Testis (tissue), 3 donors: Measurements from ENCODE around the gene ENDOV. TPM values are rescaled to one million over a fixed set of nuclear protein-coding genes. Genes with fewer than 3 reads are reported as not detected.

ENCODE experiments used
- DNase-seq: peaks from one replicate; pipeline ENCODE4 v3.0.0-alpha.2; 2019
- H3K27ac ChIP-seq, 2 donors: fragments of 200-600 bp; sonication (generic); one replicate each; pipeline ENCODE4 v1.5.1; 2019
- H3K27me3 ChIP-seq: fragments of 200-600 bp; sonication (generic); one replicate; pipeline ENCODE4 v1.5.1; 2019
- H3K36me3 ChIP-seq: fragments of 200-600 bp; sonication (generic); one replicate; pipeline ENCODE4 v1.5.1; 2017; ENCODE audit warnings: low read depth; ENCODE audit errors: missing control alignments
- H3K4me1 ChIP-seq: fragments of 200-600 bp; sonication (generic); one replicate; pipeline ENCODE4 v1.5.1; 2019
- H3K4me3 ChIP-seq, 2 donors: fragments of 200-600 bp; sonication (generic); one replicate each; pipeline ENCODE4 v1.5.1; 2017 to 2019
- H3K9me3 ChIP-seq: fragments of 200-600 bp; sonication (generic); one replicate; pipeline ENCODE4 v1.5.1; 2017
- POLR2A ChIP-seq: fragments of 450-650 bp; IDR thresholded peaks from one replicate; pipeline ENCODE4 v1.6.1; 2017; ENCODE audit warnings: antibody characterized with exemption, mild to moderate bottlenecking, moderate library complexity
- WGBS, 2 donors: methylation state at CpG; one replicate each; pipeline ENCODE4 v1.1.5; 2018; 5-methylcytosine and 5-hydroxymethylcytosine counted together
- intact Hi-C: fragments of 100-400 bp; cut with DNase I; formaldehyde crosslinking; loops from one replicate; pipeline ENCODE4 v1.15.1; 2023; ENCODE audit warnings: low total_unique reads
- polyA plus RNA-seq: library from polyadenylated mRNA; stranded (reverse); fragments of 350-450 nt; fragmentation: Illumina TruSeq; extraction: RNeasy Lipid Tissue Mini Kit (QIAGEN cat#74804); gene quantifications from one replicate; pipeline ENCODE4 v1.2.3, GENCODE V29; 2014; ENCODE audit warnings: low read depth, low replicate concordance; ENCODE audit not compliant: insufficient read depth
- total RNA-seq, 2 donors: library from RNA; depleted of rRNA; stranded (reverse); fragments of >200 nt; gene quantifications; one replicate each; pipeline ENCODE4 v1.2.3, GENCODE V29; 2016
- TF ChIP-seq, protein P1 (sequence below), 3 experiments: fragments of 450-650 bp in 2 of 3; fragments of 200-600 bp in 1 of 3; sonication (generic) in 1 of 3; IDR thresholded peaks; one replicate each; pipeline ENCODE4 v1.5.1; 2016 to 2019; ENCODE audit warnings: antibody characterized with exemption in 3 of 3, mild to moderate bottlenecking in 2 of 3, moderate library complexity in 1 of 3

ENDOV gene
- total and polyA plus RNA-seq, 3 donors from 2014 or later: 41.4 to 63.9 (median 55.2) TPM

DNA sequence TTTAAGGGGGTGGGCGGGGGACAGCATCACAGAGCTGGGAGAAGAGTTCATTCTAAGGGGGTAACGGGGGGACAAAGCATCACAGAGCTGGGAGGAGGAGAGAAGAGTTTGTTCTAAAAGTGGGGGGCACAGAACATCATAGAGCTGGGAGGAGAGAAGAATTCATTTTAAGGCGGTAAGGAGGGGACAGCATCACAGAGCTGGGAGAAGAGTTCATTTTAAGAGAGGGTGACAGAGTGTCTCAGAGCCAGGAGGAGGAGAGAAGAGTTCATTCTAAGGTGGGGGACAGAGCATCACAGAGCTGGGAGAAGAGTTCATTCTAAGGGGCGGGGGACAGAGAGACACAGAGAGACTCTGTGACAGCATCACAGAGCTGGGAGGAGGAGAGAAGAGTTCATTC, 27.8 kb downstream of the ENDOV start:
- no peak overlapping the region for H3K27ac ChIP-seq
- TF ChIP-seq, protein P1, sequence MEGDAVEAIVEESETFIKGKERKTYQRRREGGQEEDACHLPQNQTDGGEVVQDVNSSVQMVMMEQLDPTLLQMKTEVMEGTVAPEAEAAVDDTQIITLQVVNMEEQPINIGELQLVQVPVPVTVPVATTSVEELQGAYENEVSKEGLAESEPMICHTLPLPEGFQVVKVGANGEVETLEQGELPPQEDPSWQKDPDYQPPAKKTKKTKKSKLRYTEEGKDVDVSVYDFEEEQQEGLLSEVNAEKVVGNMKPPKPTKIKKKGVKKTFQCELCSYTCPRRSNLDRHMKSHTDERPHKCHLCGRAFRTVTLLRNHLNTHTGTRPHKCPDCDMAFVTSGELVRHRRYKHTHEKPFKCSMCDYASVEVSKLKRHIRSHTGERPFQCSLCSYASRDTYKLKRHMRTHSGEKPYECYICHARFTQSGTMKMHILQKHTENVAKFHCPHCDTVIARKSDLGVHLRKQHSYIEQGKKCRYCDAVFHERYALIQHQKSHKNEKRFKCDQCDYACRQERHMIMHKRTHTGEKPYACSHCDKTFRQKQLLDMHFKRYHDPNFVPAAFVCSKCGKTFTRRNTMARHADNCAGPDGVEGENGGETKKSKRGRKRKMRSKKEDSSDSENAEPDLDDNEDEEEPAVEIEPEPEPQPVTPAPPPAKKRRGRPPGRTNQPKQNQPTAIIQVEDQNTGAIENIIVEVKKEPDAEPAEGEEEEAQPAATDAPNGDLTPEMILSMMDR (IDR thresholded peaks at IDR 0.05): no peak
- TF ChIP-seq POLR2A: no peak
- no peaks in the 10 kb centered on the region for H3K4me1 ChIP-seq
- H3K4me3 ChIP-seq: no peak overlapping the region
- no peaks in the 10 kb centered on the region for H3K9me3 ChIP-seq
- no peak for DNase-seq
- intact Hi-C loops: no loop called here
- H3K27me3 ChIP-seq: no peaks in the 10 kb centered on the region
- WGBS, 2 donors: 88 to 92% methylated on average over 4 of the region's 4 CpGs
- H3K36me3 ChIP-seq: no peaks in the 10 kb centered on the region

DNA sequence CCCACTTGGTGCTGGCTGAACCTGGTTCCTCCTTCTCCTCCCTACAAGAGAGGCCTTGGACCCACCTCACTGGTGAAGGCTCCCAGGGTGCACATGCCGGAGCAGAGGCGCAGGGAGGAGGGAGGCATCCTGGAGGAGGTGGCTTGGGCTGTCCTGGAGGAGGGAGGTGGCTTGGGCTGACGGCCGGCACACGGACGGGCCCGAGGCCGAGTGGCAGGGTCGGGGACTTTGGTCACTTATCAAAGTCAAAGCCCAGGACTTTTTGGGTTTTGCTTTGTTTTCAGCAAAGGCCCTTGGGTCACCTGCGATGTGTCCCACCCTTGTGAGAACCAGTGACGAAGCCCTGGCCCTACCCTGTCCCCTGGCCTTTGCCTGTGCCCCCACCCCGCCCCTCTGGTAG, 28.5 kb downstream of the ENDOV start:
- DNase-seq: no peak
- 77 to 90% methylated on average over 2 to 12 of the region's 12 CpGs for WGBS, 2 donors
- Histone ChIP-seq H3K27me3 (no peaks in the 10 kb centered on the region), H3K4me3 (no peak overlapping the region), H3K27ac (no peak overlapping the region), H3K36me3 (no peaks in the 10 kb centered on the region), H3K9me3 (no peaks in the 10 kb centered on the region), H3K4me1 (no peaks in the 10 kb centered on the region)
- intact Hi-C loops: no loop called here
- TF ChIP-seq, protein P1 (IDR thresholded peaks at IDR 0.05): no peak
- no peak for TF ChIP-seq POLR2A

DNA sequence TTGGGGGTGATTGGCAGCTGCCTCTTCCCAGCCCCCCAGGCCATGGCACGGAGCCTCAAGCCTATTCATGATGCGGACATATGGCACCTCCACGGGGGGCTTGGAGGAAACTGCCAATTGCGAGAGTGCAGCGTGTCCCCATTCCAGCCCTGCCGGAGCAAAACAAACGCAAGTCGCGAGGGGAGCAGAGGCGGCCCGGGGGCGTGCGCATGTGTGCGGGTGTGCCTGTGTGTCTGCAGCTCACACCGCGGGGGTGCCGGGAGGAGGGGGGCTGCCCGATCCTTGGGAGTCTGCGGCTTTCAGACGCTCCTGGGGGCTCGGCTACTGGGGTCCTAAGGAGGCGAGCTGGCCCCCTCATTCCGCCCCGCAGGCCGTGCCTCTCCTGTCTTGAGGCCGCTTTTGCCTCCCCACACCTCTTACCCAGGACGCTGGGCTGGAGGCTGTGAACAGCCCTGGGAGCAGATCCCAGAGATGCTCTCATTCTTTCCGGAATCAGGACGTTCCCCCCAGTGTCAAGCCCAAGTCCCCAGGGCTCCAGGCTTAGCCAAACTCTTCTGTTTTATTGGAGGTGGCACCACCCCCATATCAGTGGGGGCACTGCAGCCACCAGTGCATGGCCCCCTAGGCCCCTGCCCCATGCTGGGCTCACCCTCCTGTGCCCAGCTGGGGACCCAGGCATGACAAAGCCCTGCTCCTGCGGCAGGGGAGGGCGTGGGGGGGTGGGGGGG, 29.1 kb downstream of the ENDOV start:
- DNase-seq: no peak
- H3K27me3 ChIP-seq: no peaks in the 10 kb centered on the region
- TF ChIP-seq, protein P1 (IDR thresholded peaks at IDR 0.05): no peak
- TF ChIP-seq POLR2A: no peak
- no peaks in the 10 kb centered on the region for H3K4me1 ChIP-seq
- H3K36me3 ChIP-seq: no peaks in the 10 kb centered on the region
- intact Hi-C loops: no loop called here
- no peak overlapping the region for H3K4me3 ChIP-seq
- H3K27ac ChIP-seq: no peak overlapping the region
- H3K9me3 ChIP-seq: no peaks in the 10 kb centered on the region
- 69 to 76% methylated on average over 15 to 29 of the region's 31 CpGs for WGBS, 2 donors

DNA sequence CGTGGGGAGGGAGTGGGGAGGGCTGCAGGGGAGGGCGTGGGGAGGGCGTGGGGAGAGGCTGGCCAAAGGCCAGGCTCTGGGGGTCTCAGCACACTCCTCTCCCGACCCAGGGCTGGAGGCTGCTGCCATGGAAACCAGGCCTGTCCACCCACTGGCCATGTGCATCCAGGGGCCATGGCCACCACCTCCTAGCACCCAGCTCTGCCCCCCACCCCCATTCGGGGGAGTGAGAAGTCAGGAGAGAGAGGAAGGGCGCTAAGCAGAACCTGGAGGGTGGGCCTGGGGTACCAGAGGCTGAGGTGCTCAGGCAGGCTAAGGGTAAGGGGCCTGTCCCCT, 29.6 kb downstream of the ENDOV start:
- H3K9me3 ChIP-seq: no peaks in the 10 kb centered on the region
- DNase-seq: no peak
- no peak for TF ChIP-seq POLR2A
- TF ChIP-seq, protein P1 (IDR thresholded peaks at IDR 0.05): no peak
- H3K4me1 ChIP-seq: no peaks in the 10 kb centered on the region
- H3K27ac ChIP-seq: no peak overlapping the region
- no peaks in the 10 kb centered on the region for H3K27me3 ChIP-seq
- 73 to 77% methylated on average over 4 to 5 of the region's 6 CpGs for WGBS, 2 donors
- intact Hi-C loops: no loop called here
- H3K4me3 ChIP-seq: no peak overlapping the region
- H3K36me3 ChIP-seq: no peaks in the 10 kb centered on the region
